K562 (cell line): ENCODE data around the gene EFNA2. TPM values are rescaled to one million over a fixed set of nuclear protein-coding genes. Genes with fewer than 3 reads are reported as not detected.

ENCODE experiments used
- CUX1 ChIP-seq: fragments of 200-800 bp; sonication (Bioruptor generic); IDR thresholded peaks from 2 replicates; pipeline ENCODE4 v1.6.1; 2016; ENCODE audit warnings: missing genetic modification characterization, missing compliant biosample characterization
- FOXP1 ChIP-seq: sonication (generic); formaldehyde crosslinking; IDR thresholded peaks from 2 replicates; pipeline ENCODE4 v1.8.0; 2022; ENCODE audit warnings: mild to moderate bottlenecking, missing genetic modification reagents
- GABPA ChIP-seq: fragments of 200-800 bp; sonication (Bioruptor generic); conservative IDR thresholded peaks from 2 replicates; pipeline ENCODE4 v1.6.1; 2016; ENCODE audit warnings: low read depth, missing genetic modification characterization, missing compliant biosample characterization
- HES1 ChIP-seq: fragments of 450-650 bp; IDR thresholded peaks from 2 replicates; pipeline ENCODE4 v1.6.1; 2016; ENCODE audit warnings: low read depth, mild to moderate bottlenecking, moderate library complexity
- MCM2 ChIP-seq: fragments of 450-650 bp; IDR thresholded peaks from 2 replicates; pipeline ENCODE4 v1.6.1; 2017; ENCODE audit warnings: low read depth, mild to moderate bottlenecking
- MCM7 ChIP-seq, 2 experiments: fragments of 450-650 bp; IDR thresholded peaks; 2 replicates each; pipeline ENCODE4 v1.6.1; 2016 to 2018
- MLX ChIP-seq, 2 experiments: fragments of 450-650 bp in 1 of 2; sonication (generic) in 1 of 2; formaldehyde crosslinking; conservative IDR thresholded peaks; 2 replicates each; pipeline versions ENCODE4 v1.4.0 to v1.8.1; 2020 to 2022; ENCODE audit warnings: mild to moderate bottlenecking in 1 of 2, missing genetic modification reagents in 1 of 2
- NRF1 ChIP-seq, 2 experiments: fragments of 450-650 bp; IDR thresholded peaks in 1 of 2; conservative IDR thresholded peaks in 1 of 2; 2 replicates each; pipeline ENCODE4 v1.6.1; 2014; ENCODE audit warnings: mild to moderate bottlenecking in 2 of 2
- SRF ChIP-seq, 2 experiments: fragments of 250-450, 450-650 bp in 1 of 2; sonication (Bioruptor Pico) in 1 of 2; sonication (generic) in 1 of 2; formaldehyde crosslinking; IDR thresholded peaks; 2 replicates each; pipeline versions ENCODE4 v1.5.0 to v1.5.1; 2020 to 2022; ENCODE audit warnings: mild to moderate bottlenecking in 1 of 2, missing genetic modification reagents in 1 of 2
- TAF9B ChIP-seq: fragments of 450-650 bp; IDR thresholded peaks from 2 replicates; pipeline ENCODE4 v1.6.1; 2018; ENCODE audit warnings: mild to moderate bottlenecking; ENCODE audit not compliant: partially characterized antibody
- ZKSCAN3 ChIP-seq: fragments of 250-450 bp; sonication (Bioruptor Pico); IDR thresholded peaks from 2 replicates; pipeline ENCODE4 v1.4.0; 2020
- ZNF174 ChIP-seq: fragments of 250-450 bp; sonication (Bioruptor Pico); IDR thresholded peaks from 2 replicates; pipeline ENCODE4 v1.4.0; 2020; ENCODE audit warnings: mild to moderate bottlenecking
- ZNF217 ChIP-seq: sonication (generic); formaldehyde crosslinking; IDR thresholded peaks from 2 replicates; pipeline ENCODE4 v1.8.0; 2022; ENCODE audit warnings: mild to moderate bottlenecking, missing genetic modification reagents
- ZNF592 ChIP-seq: fragments of 450-650 bp; IDR thresholded peaks from 2 replicates; pipeline ENCODE4 v1.6.1; 2017; ENCODE audit warnings: antibody characterized with exemption, mild to moderate bottlenecking
- polyA plus RNA-seq, 8 experiments: library from polyadenylated mRNA; depleted of rRNA in 4 of 8; stranded (reverse) in 5 of 8; unstranded in 3 of 8; fragments of >200 nt; fragmentation: Nextera tagmentation in 2 of 8; fragmentation: Illumina TruSeq in 1 of 8; extraction: Ambion mirVana in 2 of 8; extraction: Trizol in 1 of 8; gene quantifications; 2 replicates each; pipeline versions ENCODE4 v1.2.1 to v1.2.3, GENCODE V29; 2011 to 2014; ENCODE audit warnings: inconsistent platforms in 1 of 8, missing spikeins in 1 of 8
- total RNA-seq, 7 experiments: library from RNA; depleted of rRNA in 6 of 7; stranded (reverse); fragments of >200 nt in 6 of 7; fragmentation: Illumina TruSeq in 2 of 7; extraction: Trizol in 2 of 7; gene quantifications; 2 replicates each; pipeline versions ENCODE4 v1.2.1 to v1.2.3, GENCODE V29; 2011 to 2021; ENCODE audit warnings: low replicate concordance in 1 of 7
- TF ChIP-seq, protein P1 (sequence below): sonication (generic); formaldehyde crosslinking; IDR thresholded peaks from 2 replicates; pipeline ENCODE4 v1.8.0; 2023; ENCODE audit warnings: mild to moderate bottlenecking, missing genetic modification reagents

The EFNA2 gene
- total and polyA plus RNA-seq, 9 of the 15 experiments (the other 6 are each of a cell fraction or from before 2014, with no cell fraction given) = 0.11 to 0.44 (median 0.15) TPM; not detected in 6

GRCh38 chr19:1279782-1280341 lies 5.8 kb upstream of the EFNA2 start (continued):
- TF ChIP-seq ZNF217 (CRISPR knock-in tag) = no peak
- TF ChIP-seq TAF9B = no peak
- TF ChIP-seq FOXP1 (CRISPR knock-in tag) = no peak
- TF ChIP-seq CUX1 (CRISPR knock-in tag) = no peak
- no peak for TF ChIP-seq MCM7 (IDR thresholded peaks at IDR 0.05)
- TF ChIP-seq, protein P1, sequence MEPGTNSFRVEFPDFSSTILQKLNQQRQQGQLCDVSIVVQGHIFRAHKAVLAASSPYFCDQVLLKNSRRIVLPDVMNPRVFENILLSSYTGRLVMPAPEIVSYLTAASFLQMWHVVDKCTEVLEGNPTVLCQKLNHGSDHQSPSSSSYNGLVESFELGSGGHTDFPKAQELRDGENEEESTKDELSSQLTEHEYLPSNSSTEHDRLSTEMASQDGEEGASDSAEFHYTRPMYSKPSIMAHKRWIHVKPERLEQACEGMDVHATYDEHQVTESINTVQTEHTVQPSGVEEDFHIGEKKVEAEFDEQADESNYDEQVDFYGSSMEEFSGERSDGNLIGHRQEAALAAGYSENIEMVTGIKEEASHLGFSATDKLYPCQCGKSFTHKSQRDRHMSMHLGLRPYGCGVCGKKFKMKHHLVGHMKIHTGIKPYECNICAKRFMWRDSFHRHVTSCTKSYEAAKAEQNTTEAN = no peak
- no peak for TF ChIP-seq SRF (CRISPR knock-in tag; IDR thresholded peaks at IDR 0.05)
- TF ChIP-seq MLX (CRISPR knock-in tag; conservative IDR thresholded peaks at IDR 0.05) = 0 out of 4 replicates have a peak, but pooled peaks of 1 of the 2 experiments have one; percentile 33
- no peak for TF ChIP-seq ZKSCAN3 (CRISPR knock-in tag)
- no peak for TF ChIP-seq ZNF592
- TF ChIP-seq NRF1 (conservative IDR thresholded peaks at IDR 0.05 in 1 of 2, IDR thresholded peaks at IDR 0.05 in 1 of 2) = peak in 1 of 2 experiments; percentile 12; a peak in 1 of 4 replicates
- no peak for TF ChIP-seq HES1
- TF ChIP-seq MCM2 = no peak
- TF ChIP-seq GABPA = no peak
- no peak for TF ChIP-seq ZNF174
